Panc1 (cell line): ENCODE data around the gene CPO.

Source experiments
- POLR2AphosphoS5 ChIP-seq: IDR thresholded peaks from 2 replicates; pipeline ENCODE4 v1.6.1; 2012; ENCODE audit warnings: mild to moderate bottlenecking, low read depth, low read length, moderate library complexity
- REST ChIP-seq, 2 experiments: IDR thresholded peaks; 2 replicates each; pipeline ENCODE4 v1.6.1; 2011 to 2012; ENCODE audit warnings: low read depth in 2 of 2, control low read depth in 1 of 2, low read length in 1 of 2, mild to moderate bottlenecking in 1 of 2, moderate library complexity in 1 of 2; ENCODE audit not compliant: insufficient read depth in 1 of 2
- TF ChIP-seq, protein P1 (sequence below): fragments of 450-650 bp; IDR thresholded peaks from 2 replicates; pipeline ENCODE4 v1.5.1; 2017; ENCODE audit warnings: mild to moderate bottlenecking

GRCh38 chr2:206987810-206988209 lies 48.5 kb downstream of the CPO start:
- TF ChIP-seq, protein P1, sequence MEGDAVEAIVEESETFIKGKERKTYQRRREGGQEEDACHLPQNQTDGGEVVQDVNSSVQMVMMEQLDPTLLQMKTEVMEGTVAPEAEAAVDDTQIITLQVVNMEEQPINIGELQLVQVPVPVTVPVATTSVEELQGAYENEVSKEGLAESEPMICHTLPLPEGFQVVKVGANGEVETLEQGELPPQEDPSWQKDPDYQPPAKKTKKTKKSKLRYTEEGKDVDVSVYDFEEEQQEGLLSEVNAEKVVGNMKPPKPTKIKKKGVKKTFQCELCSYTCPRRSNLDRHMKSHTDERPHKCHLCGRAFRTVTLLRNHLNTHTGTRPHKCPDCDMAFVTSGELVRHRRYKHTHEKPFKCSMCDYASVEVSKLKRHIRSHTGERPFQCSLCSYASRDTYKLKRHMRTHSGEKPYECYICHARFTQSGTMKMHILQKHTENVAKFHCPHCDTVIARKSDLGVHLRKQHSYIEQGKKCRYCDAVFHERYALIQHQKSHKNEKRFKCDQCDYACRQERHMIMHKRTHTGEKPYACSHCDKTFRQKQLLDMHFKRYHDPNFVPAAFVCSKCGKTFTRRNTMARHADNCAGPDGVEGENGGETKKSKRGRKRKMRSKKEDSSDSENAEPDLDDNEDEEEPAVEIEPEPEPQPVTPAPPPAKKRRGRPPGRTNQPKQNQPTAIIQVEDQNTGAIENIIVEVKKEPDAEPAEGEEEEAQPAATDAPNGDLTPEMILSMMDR: no peak
- no peak for TF ChIP-seq POLR2AphosphoS5
- TF ChIP-seq REST (IDR thresholded peaks at IDR 0.05; ENCODE audit: insufficient read depth in 1 of 2, low read depth in 2 of 2, low read length in 1 of 2): no peak
